DMS153 treated with DMSO at 0.1 percent for 48 hours (cell line): ENCODE measurements around the gene ACOX2.
A peak's percentile ranks its signal among the peaks of the same experiment; 100 is the strongest.
"Not testable (repeated sequence)": the region's sequence is repeated elsewhere in the genome, so short reads cannot be mapped to it uniquely, and the experiment has no call there.

Source experiments
- DNase-seq: peaks from one replicate; lab custom pipeline; 2025; ENCODE audit not compliant: unreplicated experiment; lab: John Stamatoyannopoulos, UW

The ACOX2 gene

GRCh38 chr3:58535531-58536500, 1.2 kb downstream of the ACOX2 start:
- DNase-seq = no peak

GRCh38 chr3:58534592-58535494, 2.1 kb downstream of the ACOX2 start:
- DNase-seq = no peak

- peak; percentile 4 for DNase-seq
These were observed 4.2 kb downstream of the ACOX2 start for GRCh38 chr3:58532794-58533220.

- no peak for DNase-seq
These were observed 5.0 kb downstream of the ACOX2 start for GRCh38 chr3:58531956-58532355.

- no peak for DNase-seq
These were observed 5.4 kb downstream of the ACOX2 start for GRCh38 chr3:58531555-58531954.

- DNase-seq = no peak
These were observed 6.6 kb downstream of the ACOX2 start for GRCh38 chr3:58530354-58530865.

GRCh38 chr3:58529516-58530353, 7.3 kb downstream of the ACOX2 start:
- DNase-seq = no peak

GRCh38 chr3:58528629-58529028, 8.4 kb downstream of the ACOX2 start:
- DNase-seq = no peak

- not testable (repeated sequence) for DNase-seq
These were observed 9.6 kb downstream of the ACOX2 start for GRCh38 chr3:58527440-58527839.

- no peak for DNase-seq
These were observed 10.5 kb downstream of the ACOX2 start for GRCh38 chr3:58526515-58526957.

- no peak for DNase-seq
These were observed 12.6 kb downstream of the ACOX2 start for GRCh38 chr3:58524326-58524888.

GRCh38 chr3:58522759-58523425, 14.1 kb downstream of the ACOX2 start:
- no peak for DNase-seq

- no peak for DNase-seq
These were observed 14.9 kb downstream of the ACOX2 start for GRCh38 chr3:58521917-58522631.

- DNase-seq = no peak
These were observed 15.7 kb downstream of the ACOX2 start for GRCh38 chr3:58521336-58521670.

- no peak for DNase-seq
These were observed 16.3 kb downstream of the ACOX2 start for GRCh38 chr3:58520403-58521335.

- DNase-seq = no peak
These were observed 17.2 kb downstream of the ACOX2 start for GRCh38 chr3:58519668-58520402.

GRCh38 chr3:58518291-58518789, 18.6 kb downstream of the ACOX2 start:
- DNase-seq = no peak
